GM21423 (cell line): Measurements from ENCODE around the gene CDCA4.

Experiments
- ATAC-seq: cut with Tn5 transposase; IDR thresholded peaks from one replicate; pipeline ENCODE4 v1.9.1; 2021; ENCODE audit warnings: mild to moderate bottlenecking, moderate library complexity; ENCODE audit not compliant: unreplicated experiment

CDCA4 gene

GRCh38 chr14:104966981-104967385, 53.9 kb downstream of the CDCA4 start:
- ATAC-seq, result no peak

GRCh38 chr14:104966261-104966865, 54.5 kb downstream of the CDCA4 start:
- ATAC-seq, result no peak

GRCh38 chr14:104965561-104966231, 55.2 kb downstream of the CDCA4 start:
- no peak for ATAC-seq

- no peak for ATAC-seq
These were observed 56.3 kb downstream of the CDCA4 start for GRCh38 chr14:104964546-104964945.
